A549 (cell line): ENCODE results near the gene ABTB1. TPM values are rescaled to one million over a fixed set of nuclear protein-coding genes. Genes with fewer than 3 reads are reported as not detected.

Experiments used
- ATAC-seq, 2 experiments: fragments of 200-7000 bp in 1 of 2; fragments of >200 bp in 1 of 2; cut with Nextera tagmentation in 1 of 2; cut with Tn5 transposase in 1 of 2; 3 replicates each; pipeline versions ENCODE4 v1.8.0 to v1.9.1; 2018 to 2020; ENCODE audit warnings: mild to moderate bottlenecking in 1 of 2, moderate library complexity in 1 of 2
- CTCF ChIA-PET: fragments of 300-600 bp; sonication (Branson Sonifier 250); formaldehyde crosslinking; extraction: SDS; loops from one replicate; lab custom pipeline; 2021; ENCODE audit warnings: antibody characterized with exemption, inconsistent platforms; lab: Yijun Ruan, JAX
- POLR2A ChIA-PET: fragments of 350-600 bp; formaldehyde crosslinking; extraction: SDS; loops from one replicate; lab custom pipeline; 2021; ENCODE audit warnings: antibody characterized with exemption, inconsistent platforms; lab: Yijun Ruan, JAX
- DNase-seq, 2 experiments: peaks; one replicate each; pipeline versions ENCODE4 v3.0.0 to v3.0.0-alpha.2; 2011 to 2016; ENCODE audit warnings: low read depth in 1 of 2, low spot score in 1 of 2
- FAIRE-seq: peaks from 2 replicates; lab custom pipeline; 2011; peaks lifted over from hg19 to GRCh38; lab: Jason Lieb, UNC
- H3K27ac ChIP-seq, 2 experiments: fragments of >200 bp; sonication (Bioruptor Twin); formaldehyde crosslinking; 3 replicates each; pipeline ENCODE4 v1.5.1; 2016 to 2017
- H3K4me1 ChIP-seq: fragments of >200 bp; sonication (Bioruptor Twin); formaldehyde crosslinking; 3 replicates; pipeline ENCODE4 v1.6.1; 2016
- H3K4me2 ChIP-seq: fragments of >200 bp; sonication (Bioruptor Twin); formaldehyde crosslinking; 3 replicates; pipeline ENCODE4 v1.6.1; 2016
- H3K4me3 ChIP-seq: fragments of >200 bp; sonication (Bioruptor Twin); formaldehyde crosslinking; 3 replicates; pipeline ENCODE4 v1.5.1; 2016
- H3K9me3 ChIP-seq: fragments of >200 bp; sonication (Bioruptor Twin); formaldehyde crosslinking; 3 replicates; pipeline ENCODE4 v1.6.1; 2016
- CBX2 ChIP-seq: fragments of 200-600 bp; sonication (generic); IDR thresholded peaks from 2 replicates; pipeline ENCODE4 v1.6.1; 2016; ENCODE audit warnings: low read depth, mild to moderate bottlenecking, borderline replicate concordance
- CEBPB ChIP-seq, 2 experiments: fragments of >200 bp in 1 of 2; sonication (Bioruptor Twin) in 1 of 2; formaldehyde crosslinking in 1 of 2; IDR thresholded peaks; 2 replicates each; pipeline ENCODE4 v1.6.1; 2012 to 2016
- ESRRA ChIP-seq: fragments of 150-350 bp; IDR thresholded peaks from 2 replicates; pipeline ENCODE4 v1.6.1; 2014; ENCODE audit warnings: mild to moderate bottlenecking, low read length, borderline replicate concordance
- FOSB ChIP-seq: fragments of 250-450 bp; sonication (Bioruptor Pico); IDR thresholded peaks from 2 replicates; pipeline ENCODE4 v1.5.0; 2020; ENCODE audit warnings: mild to moderate bottlenecking, moderate library complexity
- FOSL2 ChIP-seq, 2 experiments: fragments of 450-650 bp in 1 of 2; fragments of >200 bp in 1 of 2; sonication (Bioruptor Twin) in 1 of 2; formaldehyde crosslinking; IDR thresholded peaks; 2 replicates each; pipeline versions ENCODE4 v1.5.0 to v1.6.1; 2016 to 2020; ENCODE audit warnings: mild to moderate bottlenecking in 1 of 2, moderate library complexity in 1 of 2
- JUN ChIP-seq, 2 experiments: fragments of >200 bp; sonication (Bioruptor Twin); formaldehyde crosslinking; IDR thresholded peaks; 2 replicates in 1 of 2; 3 replicates in 1 of 2; pipeline ENCODE4 v1.6.1; 2016 to 2017
- JUNB ChIP-seq: fragments of >200 bp; sonication (Bioruptor Twin); formaldehyde crosslinking; IDR thresholded peaks from 2 replicates; pipeline ENCODE4 v1.6.1; 2016
- KDM1A ChIP-seq: fragments of 200-600 bp; sonication (generic); IDR thresholded peaks from 2 replicates; pipeline ENCODE4 v1.6.1; 2016; ENCODE audit warnings: low read depth, mild to moderate bottlenecking
- KDM5A ChIP-seq: fragments of 200-600 bp; sonication (generic); IDR thresholded peaks from 2 replicates; pipeline ENCODE4 v1.6.1; 2016; ENCODE audit warnings: antibody characterized with exemption, mild to moderate bottlenecking
- MAFK ChIP-seq: fragments of 450-650 bp; IDR thresholded peaks from 2 replicates; pipeline ENCODE4 v1.6.1; 2014; ENCODE audit not compliant: partially characterized antibody
- MAZ ChIP-seq: fragments of 150-350 bp; IDR thresholded peaks from 2 replicates; pipeline ENCODE4 v1.6.1; 2014; ENCODE audit warnings: antibody characterized with exemption, low read depth, low read length, borderline replicate concordance
- NFE2L2 ChIP-seq: fragments of 150-350 bp; conservative IDR thresholded peaks from 2 replicates; pipeline ENCODE4 v1.6.1; 2014; ENCODE audit warnings: low read length
- NR3C1 ChIP-seq: fragments of >200 bp; sonication (Bioruptor Twin); formaldehyde crosslinking; IDR thresholded peaks from 3 replicates; pipeline ENCODE4 v1.6.1; 2017
- PHF8 ChIP-seq: fragments of 200-600 bp; sonication (generic); IDR thresholded peaks from 2 replicates; pipeline ENCODE4 v1.6.1; 2016; ENCODE audit warnings: low read depth, mild to moderate bottlenecking, antibody characterized with exemption, moderate library complexity, borderline replicate concordance
- POLR2AphosphoS2 ChIP-seq: conservative IDR thresholded peaks from 2 replicates; pipeline ENCODE4 v1.6.1; 2012; ENCODE audit warnings: low read length, improper control_type of control experiment, inconsistent platforms
- RAD21 ChIP-seq, 2 experiments: fragments of >200 bp in 1 of 2; sonication (Bioruptor Twin) in 1 of 2; formaldehyde crosslinking in 1 of 2; IDR thresholded peaks in 1 of 2; conservative IDR thresholded peaks in 1 of 2; 2 replicates in 1 of 2; 3 replicates in 1 of 2; pipeline ENCODE4 v1.6.1; 2012 to 2018; ENCODE audit warnings: inconsistent platforms in 1 of 2
- RARB ChIP-seq: fragments of 250-450 bp; sonication (Bioruptor Pico); IDR thresholded peaks from 2 replicates; pipeline ENCODE4 v1.8.0; 2021; ENCODE audit warnings: mild to moderate bottlenecking, moderate library complexity
- RCOR1 ChIP-seq: fragments of 150-350 bp; IDR thresholded peaks from 2 replicates; pipeline ENCODE4 v1.6.1; 2014; ENCODE audit warnings: antibody characterized with exemption, low read length, low read depth
- SMC3 ChIP-seq: fragments of >200 bp; sonication (Bioruptor Twin); formaldehyde crosslinking; IDR thresholded peaks from 3 replicates; pipeline ENCODE4 v1.6.1; 2018; ENCODE audit warnings: inconsistent platforms
- TFCP2L1 ChIP-seq: fragments of 250-450 bp; sonication (Bioruptor Pico); IDR thresholded peaks from 2 replicates; pipeline ENCODE4 v1.5.0; 2021; ENCODE audit warnings: mild to moderate bottlenecking
- TP53 ChIP-seq: fragments of 250-450 bp; sonication (Bioruptor Pico); IDR thresholded peaks from 2 replicates; pipeline ENCODE4 v1.5.0; 2021; ENCODE audit warnings: mild to moderate bottlenecking, moderate library complexity
- ZFP36 ChIP-seq: fragments of 450-650 bp; IDR thresholded peaks from 2 replicates; pipeline ENCODE4 v1.6.1; 2014; ENCODE audit warnings: borderline replicate concordance; ENCODE audit not compliant: partially characterized antibody
- ZNF302 ChIP-seq: fragments of 250-450 bp; sonication (Bioruptor Pico); IDR thresholded peaks from 2 replicates; pipeline ENCODE4 v1.9.0; 2021; ENCODE audit warnings: inconsistent platforms, mild to moderate bottlenecking, moderate library complexity
- ZSCAN20 ChIP-seq: fragments of 250-450 bp; sonication (Bioruptor Pico); IDR thresholded peaks from 2 replicates; pipeline ENCODE4 v1.8.0; 2022; ENCODE audit warnings: mild to moderate bottlenecking, moderate library complexity
- WGBS: methylation state at CpG from one replicate; pipeline ENCODE4 v1.1.6; 2017; ENCODE audit errors: missing lambda C conversion rate; 5-methylcytosine and 5-hydroxymethylcytosine counted together
- polyA plus RNA-seq, 4 experiments: library from polyadenylated mRNA; depleted of rRNA in 3 of 4; stranded (reverse); fragments of >200 nt; fragmentation: RNase III in 1 of 4; extraction: RNeasy Plus Mini Kit Qiagen cat#74134 plus additional on column Dnase treatment in 1 of 4; gene quantifications; 2 replicates in 3 of 4; 3 replicates in 1 of 4; pipeline ENCODE4 v1.2.3, GENCODE V29; 2011 to 2017
- TF ChIP-seq, protein P1 (sequence below): IDR thresholded peaks from 2 replicates; pipeline ENCODE4 v1.6.1; 2012
- TF ChIP-seq, protein P2 (sequence below): IDR thresholded peaks from 2 replicates; pipeline ENCODE4 v1.6.1; 2012

ABTB1 gene
- polyA plus RNA-seq, 2 of the 4 experiments (the other 2 are of a cell fraction): 9.7 to 13.2 TPM

DNA sequence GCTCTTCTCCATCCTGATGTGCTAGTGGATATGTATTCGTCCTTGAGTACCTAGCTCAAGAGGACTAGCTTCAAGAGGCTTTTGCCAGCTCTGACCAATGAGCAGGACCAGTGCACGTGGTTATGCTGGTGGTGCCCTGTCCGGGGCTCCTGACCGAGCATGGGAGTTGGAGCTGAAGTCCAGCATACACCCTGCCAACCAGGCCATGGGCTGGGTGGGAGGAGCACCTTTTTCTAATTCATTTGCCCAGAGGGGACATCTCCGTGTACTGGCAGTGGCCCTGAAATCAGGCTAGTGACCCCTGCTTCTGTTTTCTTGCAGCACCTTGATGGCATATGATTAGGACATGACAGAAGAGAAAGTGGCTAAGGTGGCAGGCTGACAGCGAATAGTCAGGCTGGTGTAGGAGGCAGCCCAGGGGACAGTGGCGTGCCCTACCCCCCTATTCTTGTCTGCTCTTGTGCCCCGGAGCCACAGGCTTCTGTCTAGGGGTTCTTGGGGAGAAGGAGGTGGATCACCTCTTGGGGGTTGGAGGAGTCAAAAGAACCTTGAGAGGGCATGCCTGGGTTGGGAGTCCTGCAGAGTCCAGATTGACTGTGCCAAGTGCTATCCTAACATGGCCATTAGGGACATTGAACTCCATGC is 27.3 kb upstream of the ABTB1 start:
- CTCF ChIA-PET: interaction anchor here (0.8 to 3.4 kb wide), 4 partner anchors 10 to 326 kb away, joined by 3 to 11 read pairs (median 5); no protein-coding TSS in a partner anchor
- ATAC-seq (no peak), FAIRE-seq (no peak), DNase-seq (no peak)
- WGBS: 63% methylated on average over 7 of the region's 8 CpGs
- Histone ChIP-seq H3K4me2 (no peak overlapping the region), H3K27ac (no peak overlapping the region), H3K4me3 (no peak overlapping the region), H3K9me3 (no peaks in the 10 kb centered on the region), H3K4me1 (no peaks in the 10 kb centered on the region)
- POLR2A ChIA-PET: no interaction called here
- TF ChIP-seq KDM1A (no peak), MAZ (no peak), RCOR1 (no peak), ZNF302 (no peak), TFCP2L1 (CRISPR knock-in tag) (no peak), JUN (IDR thresholded peaks at IDR 0.05) (no peak), TP53 (CRISPR knock-in tag) (no peak), CEBPB (IDR thresholded peaks at IDR 0.05) (no peak), RAD21 (conservative IDR thresholded peaks at IDR 0.05 in 1 of 2, IDR thresholded peaks at IDR 0.05 in 1 of 2) (no peak), ZSCAN20 (CRISPR knock-in tag) (no peak)
- TF ChIP-seq, protein P1, sequence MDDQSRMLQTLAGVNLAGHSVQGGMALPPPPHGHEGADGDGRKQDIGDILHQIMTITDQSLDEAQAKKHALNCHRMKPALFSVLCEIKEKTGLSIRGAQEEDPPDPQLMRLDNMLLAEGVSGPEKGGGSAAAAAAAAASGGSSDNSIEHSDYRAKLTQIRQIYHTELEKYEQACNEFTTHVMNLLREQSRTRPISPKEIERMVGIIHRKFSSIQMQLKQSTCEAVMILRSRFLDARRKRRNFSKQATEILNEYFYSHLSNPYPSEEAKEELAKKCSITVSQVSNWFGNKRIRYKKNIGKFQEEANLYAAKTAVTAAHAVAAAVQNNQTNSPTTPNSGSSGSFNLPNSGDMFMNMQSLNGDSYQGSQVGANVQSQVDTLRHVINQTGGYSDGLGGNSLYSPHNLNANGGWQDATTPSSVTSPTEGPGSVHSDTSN: no peak

DNA sequence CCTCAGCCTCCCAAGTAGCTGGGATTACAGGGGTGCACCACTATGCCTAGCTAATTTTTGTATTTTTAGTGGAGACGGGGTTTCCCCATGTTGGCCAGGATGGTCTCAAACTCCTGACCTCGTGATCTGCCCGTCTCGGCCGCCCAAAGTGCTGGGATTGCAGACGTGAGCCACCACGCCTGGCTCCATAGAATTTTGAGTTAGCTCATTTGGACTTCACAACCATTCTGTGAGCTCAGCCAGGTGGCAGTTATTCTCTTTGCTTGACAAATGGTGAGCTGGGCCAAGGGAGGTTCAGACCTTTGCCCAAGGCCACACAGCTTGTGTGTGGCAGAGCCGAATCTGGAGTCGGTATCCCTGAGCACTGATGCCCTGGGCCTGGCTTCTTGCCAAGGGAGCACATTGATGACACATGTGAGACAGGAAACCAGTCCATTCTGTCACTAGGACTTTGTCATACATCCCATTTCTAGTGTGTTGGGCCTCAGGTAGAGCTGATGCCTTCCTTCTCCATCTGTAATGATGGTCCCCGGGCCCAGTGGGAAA is 26.2 kb upstream of the ABTB1 start:
- no peak for ATAC-seq
- WGBS: 89% methylated on average over 10 of the region's 10 CpGs
- ChIA-PET CTCF (interaction anchor here (0.7 to 3.4 kb wide), 7 partner anchors 12 to 487 kb away, joined by 3 to 11 read pairs (median 5); no protein-coding TSS in a partner anchor), POLR2A (no interaction called here)
- no peak overlapping the region for H3K27ac ChIP-seq
- no peaks in the 10 kb centered on the region for H3K9me3 ChIP-seq
- H3K4me2 ChIP-seq: no peak overlapping the region
- no peak for TF ChIP-seq KDM5A
- no peak for TF ChIP-seq MAFK
- TF ChIP-seq CBX2: no peak
- TF ChIP-seq MAZ: no peak
- FAIRE-seq: no peak
- H3K4me1 ChIP-seq: no peaks in the 10 kb centered on the region
- DNase-seq: no peak
- H3K4me3 ChIP-seq: no peak overlapping the region

DNA sequence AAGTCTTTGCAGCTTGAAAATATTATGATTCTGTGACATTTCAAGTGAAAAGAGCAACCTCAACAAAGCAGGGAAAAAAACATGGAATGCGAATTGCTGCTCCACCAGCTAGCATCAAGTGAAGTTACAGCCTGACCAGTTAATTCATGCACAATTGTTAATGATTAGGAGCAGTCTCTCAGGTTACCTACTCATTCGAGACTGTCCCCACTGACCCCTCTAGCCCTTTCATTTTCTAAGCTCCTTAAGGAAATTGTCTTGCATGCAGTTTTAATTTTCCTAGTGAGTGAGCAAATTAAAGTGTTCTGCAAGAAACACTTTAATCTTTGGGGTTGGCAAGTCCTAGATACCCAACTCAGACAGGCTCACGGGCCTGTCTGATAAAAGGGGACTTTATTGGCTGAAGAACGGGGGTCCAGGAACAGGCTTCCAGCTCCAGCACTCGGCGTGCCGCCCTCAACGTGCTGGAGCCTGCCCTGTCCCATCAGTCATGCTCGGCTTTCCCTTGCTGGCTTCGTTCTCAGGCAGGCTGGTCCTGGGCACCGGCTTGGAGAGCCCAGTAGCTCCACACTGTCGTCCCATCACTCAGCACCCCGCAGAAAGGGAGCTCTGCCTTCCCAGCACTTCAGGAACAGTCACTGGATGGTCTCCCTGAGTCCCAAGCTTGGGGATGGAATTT is 25.4 kb upstream of the ABTB1 start:
- ChIA-PET CTCF (interaction anchor here (0.7 to 3.4 kb wide), 7 partner anchors 13 to 486 kb away, joined by 3 to 11 read pairs (median 5); no protein-coding TSS in a partner anchor), POLR2A (no interaction called here)
- WGBS: 76% methylated on average over 8 of the region's 13 CpGs
- Histone ChIP-seq H3K4me3 (no peak overlapping the region), H3K4me1 (peaks cover 1% of the 10 kb centered on the region; the same call in 2 of the 3 replicates), H3K4me2 (no peak overlapping the region), H3K27ac (no peak overlapping the region), H3K9me3 (no peaks in the 10 kb centered on the region)
- no peak for ATAC-seq
- DNase-seq: no peak
- no peak for FAIRE-seq
- TF ChIP-seq FOSL2 (IDR thresholded peaks at IDR 0.05) (no peak), FOSL2 (CRISPR knock-in tag; IDR thresholded peaks at IDR 0.05) (no peak), RAD21 (conservative IDR thresholded peaks at IDR 0.05 in 1 of 2, IDR thresholded peaks at IDR 0.05 in 1 of 2) (no peak), ZNF302 (no peak), ZSCAN20 (CRISPR knock-in tag) (no peak), ZFP36 (no peak), TP53 (CRISPR knock-in tag) (no peak), JUNB (no peak), RCOR1 (no peak), FOSB (CRISPR knock-in tag) (no peak), POLR2AphosphoS2 (no peak), SMC3 (no peak), MAFK (no peak), MAZ (no peak), RARB (CRISPR knock-in tag) (no peak), ESRRA (no peak), NR3C1 (no peak), PHF8 (no peak), NFE2L2 (no peak)
- TF ChIP-seq, protein P1: no peak
- TF ChIP-seq, protein P2, sequence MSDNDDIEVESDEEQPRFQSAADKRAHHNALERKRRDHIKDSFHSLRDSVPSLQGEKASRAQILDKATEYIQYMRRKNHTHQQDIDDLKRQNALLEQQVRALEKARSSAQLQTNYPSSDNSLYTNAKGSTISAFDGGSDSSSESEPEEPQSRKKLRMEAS: no peak
